ENCODE measurements around the gene HS2ST1. TPM values are rescaled to one million over a fixed set of nuclear protein-coding genes. Genes with fewer than 3 reads are reported as not detected.

Gene HS2ST1
- total RNA-seq, 1 experiment from 2014 or later, result 45.8 TPM

- H3K9me3 ChIP-seq (ENCODE audit: low read depth, low read length, poor library complexity, severe bottlenecking), result no peaks in the 10 kb centered on the region
- H3K27me3 ChIP-seq (replicated peaks; ENCODE audit: insufficient read depth, low read depth, low read length, poor library complexity), result no peaks in the 10 kb centered on the region
- ChIA-PET POLR2A (ENCODE audit: low non-redundant PET) (no interaction called here), CTCF (no interaction called here)
- BruUV-seq (replicated peaks), result no TSS peak
- H3K4me1 ChIP-seq (ENCODE audit: insufficient read depth, low read length, poor library complexity, severe bottlenecking), result peaks cover 18% of the 10 kb centered on the region
- no peak overlapping the region for H3K4me3 ChIP-seq (ENCODE audit: low read depth, low read length, poor library complexity, severe bottlenecking)
- TF ChIP-seq, protein P1, sequence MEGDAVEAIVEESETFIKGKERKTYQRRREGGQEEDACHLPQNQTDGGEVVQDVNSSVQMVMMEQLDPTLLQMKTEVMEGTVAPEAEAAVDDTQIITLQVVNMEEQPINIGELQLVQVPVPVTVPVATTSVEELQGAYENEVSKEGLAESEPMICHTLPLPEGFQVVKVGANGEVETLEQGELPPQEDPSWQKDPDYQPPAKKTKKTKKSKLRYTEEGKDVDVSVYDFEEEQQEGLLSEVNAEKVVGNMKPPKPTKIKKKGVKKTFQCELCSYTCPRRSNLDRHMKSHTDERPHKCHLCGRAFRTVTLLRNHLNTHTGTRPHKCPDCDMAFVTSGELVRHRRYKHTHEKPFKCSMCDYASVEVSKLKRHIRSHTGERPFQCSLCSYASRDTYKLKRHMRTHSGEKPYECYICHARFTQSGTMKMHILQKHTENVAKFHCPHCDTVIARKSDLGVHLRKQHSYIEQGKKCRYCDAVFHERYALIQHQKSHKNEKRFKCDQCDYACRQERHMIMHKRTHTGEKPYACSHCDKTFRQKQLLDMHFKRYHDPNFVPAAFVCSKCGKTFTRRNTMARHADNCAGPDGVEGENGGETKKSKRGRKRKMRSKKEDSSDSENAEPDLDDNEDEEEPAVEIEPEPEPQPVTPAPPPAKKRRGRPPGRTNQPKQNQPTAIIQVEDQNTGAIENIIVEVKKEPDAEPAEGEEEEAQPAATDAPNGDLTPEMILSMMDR (conservative IDR thresholded peaks at IDR 0.05; ENCODE audit: low read depth, low read length), result no peak
- TF ChIP-seq EZH2 (IDR thresholded peaks at IDR 0.05; ENCODE audit: borderline replicate concordance, low read depth, low read length, poor library complexity, severe bottlenecking), result no peak
- H3K27ac ChIP-seq (ENCODE audit: low read depth, low read length, poor library complexity, severe bottlenecking), result no peak overlapping the region
- H3K36me3 ChIP-seq (ENCODE audit: insufficient read depth, low read length, poor library complexity, severe bottlenecking), result no peaks in the 10 kb centered on the region
- intact Hi-C loops (cut with micrococcal nuclease; ENCODE audit: unreplicated experiment), result no loop called here
- DNase-seq (ENCODE audit: low spot score), result no peak
These were observed 191.7 kb downstream of the HS2ST1 start for GRCh38 chr1:87106144-87106543.

DNA sequence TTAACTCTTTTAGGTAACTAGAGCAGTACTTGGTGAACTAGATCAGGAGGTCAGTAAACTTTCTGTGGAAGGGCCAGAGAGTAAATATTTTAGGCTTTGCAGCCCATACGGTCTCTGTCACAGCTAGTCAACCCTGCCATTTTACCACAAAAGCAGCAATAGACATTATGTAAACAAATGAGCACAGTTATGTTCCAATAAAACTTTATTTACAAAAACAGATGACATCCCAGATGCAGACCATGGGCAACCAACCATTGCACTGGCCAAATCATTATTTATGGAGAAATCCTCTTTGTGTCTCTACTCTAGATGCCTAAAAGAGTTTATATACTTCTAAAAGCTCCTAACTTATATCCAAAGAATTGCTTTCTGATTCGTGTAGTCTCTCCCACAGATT, 192.4 kb downstream of the HS2ST1 start:
- no peaks in the 10 kb centered on the region for H3K27me3 ChIP-seq (replicated peaks; ENCODE audit: insufficient read depth, low read depth, low read length, poor library complexity)
- H3K9me3 ChIP-seq (ENCODE audit: low read depth, low read length, poor library complexity, severe bottlenecking), result no peaks in the 10 kb centered on the region
- H3K27ac ChIP-seq (ENCODE audit: low read depth, low read length, poor library complexity, severe bottlenecking), result no peak overlapping the region
- no peak for DNase-seq (ENCODE audit: low spot score)
- BruUV-seq (replicated peaks), result no TSS peak
- H3K36me3 ChIP-seq (ENCODE audit: insufficient read depth, low read length, poor library complexity, severe bottlenecking), result no peaks in the 10 kb centered on the region
- H3K4me3 ChIP-seq (ENCODE audit: low read depth, low read length, poor library complexity, severe bottlenecking), result no peak overlapping the region
- intact Hi-C loops (cut with micrococcal nuclease; ENCODE audit: unreplicated experiment), result no loop called here
- ChIA-PET CTCF (no interaction called here), POLR2A (ENCODE audit: low non-redundant PET) (no interaction called here)
- TF ChIP-seq, protein P1 (conservative IDR thresholded peaks at IDR 0.05; ENCODE audit: low read depth, low read length), result no peak
- TF ChIP-seq EZH2 (IDR thresholded peaks at IDR 0.05; ENCODE audit: borderline replicate concordance, low read depth, low read length, poor library complexity, severe bottlenecking), result no peak
- peaks cover 24% of the 10 kb centered on the region for H3K4me1 ChIP-seq (ENCODE audit: insufficient read depth, low read length, poor library complexity, severe bottlenecking)

GRCh38 chr1:87108228-87108627, 193.8 kb downstream of the HS2ST1 start:
- Histone ChIP-seq H3K9me3 (ENCODE audit: low read depth, low read length, poor library complexity, severe bottlenecking) (no peaks in the 10 kb centered on the region), H3K36me3 (ENCODE audit: insufficient read depth, low read length, poor library complexity, severe bottlenecking) (no peaks in the 10 kb centered on the region), H3K4me1 (ENCODE audit: insufficient read depth, low read length, poor library complexity, severe bottlenecking) (peaks cover 32% of the 10 kb centered on the region), H3K4me3 (ENCODE audit: low read depth, low read length, poor library complexity, severe bottlenecking) (no peak overlapping the region), H3K27me3 (replicated peaks; ENCODE audit: insufficient read depth, low read depth, low read length, poor library complexity) (no peaks in the 10 kb centered on the region), H3K27ac (ENCODE audit: low read depth, low read length, poor library complexity, severe bottlenecking) (no peak overlapping the region)
- DNase-seq (ENCODE audit: low spot score), result no peak
- intact Hi-C loops (cut with micrococcal nuclease; ENCODE audit: unreplicated experiment), result no loop called here
- POLR2A ChIA-PET (ENCODE audit: low non-redundant PET), result no interaction called here
- BruUV-seq (replicated peaks), result no TSS peak
- CTCF ChIA-PET, result no interaction called here
- TF ChIP-seq, protein P1 (conservative IDR thresholded peaks at IDR 0.05; ENCODE audit: low read depth, low read length), result no peak
- no peak for TF ChIP-seq EZH2 (IDR thresholded peaks at IDR 0.05; ENCODE audit: borderline replicate concordance, low read depth, low read length, poor library complexity, severe bottlenecking)

All from A673 (cell line).